HG03039 (cell line): Measurements from ENCODE around the gene ENOX1.

ENCODE experiments used
- ATAC-seq: cut with Tn5 transposase; IDR thresholded peaks from one replicate; pipeline ENCODE4 v1.9.1; 2021; ENCODE audit warnings: mild to moderate bottlenecking, moderate library complexity; ENCODE audit not compliant: unreplicated experiment

ENOX1 gene

DNA sequence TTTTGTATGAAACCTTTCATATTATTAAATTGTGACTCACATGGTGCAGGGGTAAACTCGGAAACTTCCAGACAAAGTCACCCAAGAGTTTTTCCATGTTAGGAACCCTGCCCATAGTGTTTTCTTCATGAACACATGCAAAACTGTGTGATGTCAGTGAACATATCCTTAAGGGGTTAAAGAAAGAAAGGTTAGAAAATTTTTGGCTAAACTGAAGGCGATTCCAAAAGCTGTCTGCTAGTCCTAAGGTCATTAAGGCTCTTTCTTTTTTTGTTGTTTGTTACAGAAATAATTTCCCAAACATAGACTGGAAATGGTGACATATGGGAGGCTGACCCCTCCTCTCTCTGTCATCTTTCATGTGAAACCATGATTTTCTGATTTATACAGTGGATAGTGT lies 491.5 kb downstream of the ENOX1 start:
- ATAC-seq, result no peak

- no peak for ATAC-seq
Observed at GRCh38 chr13:43294412-43294811, 492.4 kb downstream of the ENOX1 start.

GRCh38 chr13:43293986-43294385 lies 492.8 kb downstream of the ENOX1 start:
- ATAC-seq, result no peak

- ATAC-seq, result no peak
Observed at GRCh38 chr13:43293561-43293960, 493.2 kb downstream of the ENOX1 start.

GRCh38 chr13:43293008-43293407 lies 493.8 kb downstream of the ENOX1 start:
- no peak for ATAC-seq

GRCh38 chr13:43291287-43292060 lies 495.3 kb downstream of the ENOX1 start:
- no peak for ATAC-seq

- ATAC-seq, result no peak
Observed at GRCh38 chr13:43289470-43290255, 497.1 kb downstream of the ENOX1 start.

DNA sequence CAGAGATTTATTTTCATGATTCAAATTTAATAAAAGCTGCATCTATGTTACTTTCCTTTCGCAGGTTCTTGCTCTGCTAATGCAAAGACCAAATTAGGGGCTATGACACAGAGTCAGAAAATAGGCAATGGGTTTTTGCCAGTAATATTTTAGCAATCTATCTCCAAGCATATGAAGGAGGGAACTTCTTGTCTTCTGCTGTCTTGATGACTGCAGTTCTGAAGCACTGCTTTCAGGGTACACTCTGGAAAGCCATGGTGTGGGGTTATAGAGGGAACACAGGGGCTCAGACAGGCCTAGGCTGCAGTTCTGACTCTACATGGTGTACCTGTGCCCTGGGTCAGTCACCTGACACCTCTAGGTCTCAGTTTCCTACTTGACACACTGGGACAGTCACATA lies 500.0 kb downstream of the ENOX1 start:
- ATAC-seq, result no peak

GRCh38 chr13:43285933-43286597 lies 500.7 kb downstream of the ENOX1 start:
- ATAC-seq, result no peak

DNA sequence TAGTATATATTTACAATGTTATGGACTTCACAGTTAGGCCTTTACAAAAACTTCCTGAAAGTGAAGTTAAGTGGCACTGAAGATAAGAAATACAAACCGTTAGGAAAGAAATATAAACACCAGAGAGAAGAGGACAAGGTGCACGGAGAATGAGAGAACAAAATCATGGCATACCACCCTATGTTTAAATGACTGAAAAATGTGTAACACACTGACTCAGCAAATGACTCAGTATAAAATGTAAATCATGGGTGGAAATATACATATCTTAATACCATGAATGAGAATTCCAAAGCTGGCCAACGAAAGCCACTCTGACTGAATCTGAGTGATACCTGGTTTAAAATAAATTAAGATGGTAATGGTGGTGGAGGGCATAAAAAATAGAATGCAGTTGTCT lies 502.6 kb downstream of the ENOX1 start:
- ATAC-seq, result no peak

GRCh38 chr13:43279696-43280095 lies 507.1 kb downstream of the ENOX1 start:
- ATAC-seq, result no peak

- ATAC-seq, result no peak
Observed at GRCh38 chr13:43278127-43278526, 508.6 kb downstream of the ENOX1 start.

- ATAC-seq, result no peak
Observed at GRCh38 chr13:43277142-43277541, 509.6 kb downstream of the ENOX1 start.

- ATAC-seq, result no peak
Observed at GRCh38 chr13:43274881-43275280, 511.9 kb downstream of the ENOX1 start.

DNA sequence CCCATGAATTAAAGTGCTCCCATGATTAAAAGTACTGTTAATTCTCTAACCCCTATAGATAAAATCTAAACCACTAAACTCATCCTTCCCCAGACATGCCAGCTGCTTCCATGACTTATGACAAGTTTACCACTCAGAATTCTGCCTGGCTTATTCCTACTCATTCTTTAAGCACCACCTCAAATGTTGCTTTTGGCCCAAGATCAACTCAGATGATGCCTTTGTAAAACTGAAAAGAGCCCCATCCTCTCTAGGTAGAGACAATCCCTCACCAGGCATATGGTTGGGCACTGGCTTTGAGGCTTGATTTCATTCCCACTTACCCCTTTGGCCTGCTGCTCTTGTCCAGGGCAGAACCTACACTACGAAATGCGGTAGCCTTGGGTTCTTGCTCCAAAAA lies 513.4 kb downstream of the ENOX1 start:
- ATAC-seq, result no peak

GRCh38 chr13:43272851-43273250 lies 513.9 kb downstream of the ENOX1 start:
- ATAC-seq, result no peak

DNA sequence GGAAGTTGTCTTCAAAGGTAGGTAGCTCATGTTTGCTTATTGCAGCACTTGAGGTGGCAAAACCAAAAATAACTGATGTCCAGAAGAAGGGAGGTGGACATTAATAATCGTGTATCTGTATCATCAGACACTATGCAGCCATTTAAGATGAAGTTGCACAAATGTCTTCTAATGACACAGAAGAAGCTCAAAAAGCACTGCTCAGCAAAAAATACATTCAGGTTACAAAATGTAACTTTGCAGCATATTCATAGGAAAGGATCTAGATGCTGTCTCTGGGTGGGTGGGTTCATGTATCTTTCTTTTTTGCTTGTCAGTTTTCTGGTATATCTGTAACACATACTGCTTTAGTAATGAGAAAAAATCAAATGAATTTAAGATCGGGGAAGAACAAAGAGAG lies 515.6 kb downstream of the ENOX1 start:
- ATAC-seq, result no peak

DNA sequence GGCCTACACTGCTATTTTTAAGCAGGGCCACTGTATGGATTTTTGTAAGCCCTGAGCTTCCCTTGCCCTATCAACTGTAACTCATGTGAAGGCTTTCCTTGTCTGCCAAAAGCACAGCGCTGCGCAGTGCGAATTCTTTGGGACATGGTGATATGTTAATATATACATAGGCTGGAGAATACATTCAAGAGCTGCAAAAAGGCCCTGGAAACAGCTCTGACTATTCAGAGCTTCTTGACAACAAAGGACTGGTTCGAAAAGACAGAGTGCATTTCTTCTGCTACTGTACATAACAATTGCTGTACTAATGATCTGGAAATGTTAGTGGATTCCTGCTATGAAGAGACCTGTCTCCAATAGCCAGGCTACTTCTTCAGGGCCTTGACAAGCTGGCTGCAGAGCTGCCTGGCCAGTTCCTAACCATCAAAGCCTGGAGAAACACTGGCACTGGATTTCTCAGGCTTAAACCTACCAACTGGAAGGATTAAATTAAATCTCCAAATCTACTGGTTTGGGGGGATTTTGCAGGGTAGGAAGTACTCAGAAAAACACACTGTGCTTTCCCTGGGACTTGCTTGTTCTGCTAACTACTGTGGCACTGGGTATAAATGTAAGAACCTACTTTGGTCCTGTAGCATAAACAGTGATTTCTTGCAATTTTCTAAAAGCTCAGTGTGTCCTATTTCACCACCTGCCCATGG lies 516.5 kb downstream of the ENOX1 start:
- ATAC-seq, result no peak

DNA sequence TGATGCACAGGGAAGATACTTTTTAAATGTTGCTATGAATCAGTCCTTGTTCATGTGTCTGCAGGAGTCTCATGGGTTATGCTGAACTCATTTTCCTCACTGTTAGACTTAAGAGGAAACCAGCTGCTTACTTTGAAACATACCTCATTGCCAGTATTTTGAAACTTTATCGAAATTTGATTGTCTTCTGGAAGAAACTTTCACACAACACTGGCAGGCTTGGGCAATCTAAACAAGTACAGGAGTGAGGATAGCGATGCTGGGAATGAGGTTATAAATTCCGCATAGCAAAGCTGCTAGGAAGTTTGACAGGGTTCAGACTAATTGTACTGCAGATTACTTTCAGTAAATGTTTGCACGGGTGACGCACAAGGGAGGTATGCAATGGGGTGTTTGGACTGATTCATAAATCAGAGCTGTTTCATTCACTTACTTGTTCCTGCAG lies 517.7 kb downstream of the ENOX1 start:
- no peak for ATAC-seq

DNA sequence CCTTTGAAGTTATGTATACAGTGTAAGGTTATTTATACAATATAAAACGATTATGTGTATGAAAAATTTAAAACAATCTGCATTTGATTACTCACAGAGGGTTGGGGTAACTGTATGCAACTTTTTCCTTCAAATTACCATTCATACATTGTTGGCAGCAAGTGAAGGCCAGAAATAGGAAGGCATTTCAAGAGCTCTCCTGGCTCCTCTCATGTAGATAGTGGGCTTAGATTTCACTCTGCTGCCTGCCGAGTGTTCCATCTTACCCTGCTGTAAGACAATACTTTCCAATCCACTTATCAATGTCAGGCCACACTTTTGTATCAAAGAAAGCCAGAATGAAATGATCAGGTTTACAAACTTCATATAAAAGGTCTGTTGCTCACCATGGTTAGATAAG lies 518.1 kb downstream of the ENOX1 start:
- no peak for ATAC-seq

GRCh38 chr13:43267916-43268315 lies 518.9 kb downstream of the ENOX1 start:
- ATAC-seq, result no peak
